ENCODE results near the gene DACT3.

Gene DACT3

GRCh38 chr19:46618670-46619231 is 42.2 kb downstream of the DACT3 start:
- peak; percentile 68 for DNase-seq (ENCODE audit: extremely low read depth, insufficient read length)
- Histone ChIP-seq H3K4me3 (replicated peaks; ENCODE audit: low read depth, low read length) (peak overlapping the region; percentile 34; the same call in 1 of the 2 replicates), H3K27me3 (replicated peaks; ENCODE audit: control insufficient read depth, insufficient read depth, low read length) (no peaks in the 10 kb centered on the region), H3K36me3 (ENCODE audit: control insufficient read depth, insufficient read depth, low read length) (peaks cover 3% of the 10 kb centered on the region; the same call in 1 of the 2 replicates)
- TF ChIP-seq CTCF (IDR thresholded peaks at IDR 0.05; ENCODE audit: insufficient read depth, low read length, poor library complexity, severe bottlenecking) = no peak

- no peak overlapping the region for H3K4me3 ChIP-seq (replicated peaks; ENCODE audit: low read depth, low read length)
- DNase-seq (ENCODE audit: extremely low read depth, insufficient read length) = no peak
- H3K27me3 ChIP-seq (replicated peaks; ENCODE audit: control insufficient read depth, insufficient read depth, low read length) = no peaks in the 10 kb centered on the region
- TF ChIP-seq CTCF (IDR thresholded peaks at IDR 0.05; ENCODE audit: insufficient read depth, low read length, poor library complexity, severe bottlenecking) = no peak
- peaks cover 3% of the 10 kb centered on the region; the same call in 1 of the 2 replicates for H3K36me3 ChIP-seq (ENCODE audit: control insufficient read depth, insufficient read depth, low read length)
Observed at GRCh38 chr19:46617601-46618000, 43.4 kb downstream of the DACT3 start.

GRCh38 chr19:46616631-46617322 is 44.2 kb downstream of the DACT3 start:
- DNase-seq (ENCODE audit: extremely low read depth, insufficient read length) = peak; percentile 67
- peak; percentile 63 for TF ChIP-seq CTCF (IDR thresholded peaks at IDR 0.05; ENCODE audit: insufficient read depth, low read length, poor library complexity, severe bottlenecking)
- H3K4me3 ChIP-seq (replicated peaks; ENCODE audit: low read depth, low read length) = no peak overlapping the region

GRCh38 chr19:46615966-46616365 is 45.0 kb downstream of the DACT3 start:
- no peak for TF ChIP-seq CTCF (IDR thresholded peaks at IDR 0.05; ENCODE audit: insufficient read depth, low read length, poor library complexity, severe bottlenecking)
- Histone ChIP-seq H3K27me3 (replicated peaks; ENCODE audit: control insufficient read depth, insufficient read depth, low read length) (no peaks in the 10 kb centered on the region), H3K36me3 (ENCODE audit: control insufficient read depth, insufficient read depth, low read length) (peaks cover under 1% of the 10 kb centered on the region), H3K4me3 (replicated peaks; ENCODE audit: low read depth, low read length) (no peak overlapping the region)
- no peak for DNase-seq (ENCODE audit: extremely low read depth, insufficient read length)

More at GRCh38 chr19:46616631-46617322, 44.2 kb downstream of the DACT3 start:
- peaks cover 3% of the 10 kb centered on the region; the same call in 1 of the 2 replicates for H3K36me3 ChIP-seq (ENCODE audit: control insufficient read depth, insufficient read depth, low read length)
- no peaks in the 10 kb centered on the region for H3K27me3 ChIP-seq (replicated peaks; ENCODE audit: control insufficient read depth, insufficient read depth, low read length)

GRCh38 chr19:46614114-46614722 is 46.8 kb downstream of the DACT3 start:
- DNase-seq (ENCODE audit: extremely low read depth, insufficient read length) = peak; percentile 65
- peak; percentile 90 for TF ChIP-seq CTCF (IDR thresholded peaks at IDR 0.05; ENCODE audit: insufficient read depth, low read length, poor library complexity, severe bottlenecking)
- peaks cover 11% of the 10 kb centered on the region for H3K36me3 ChIP-seq (ENCODE audit: control insufficient read depth, insufficient read depth, low read length)
- no peaks in the 10 kb centered on the region for H3K27me3 ChIP-seq (replicated peaks; ENCODE audit: control insufficient read depth, insufficient read depth, low read length)
- no peak overlapping the region for H3K4me3 ChIP-seq (replicated peaks; ENCODE audit: low read depth, low read length)

All from GM06990 (cell line).